Measurements from ENCODE around the gene TNPO1.
"Not testable (repeated sequence)": the region's sequence is repeated elsewhere in the genome, so short reads cannot be mapped to it uniquely, and the experiment has no call there.

TNPO1 gene

GRCh38 chr5:72816284-72817075, at the start of gene TNPO1:
Gene TNPO1, plus strand, starts transcription at chr5:72816661. Its CDS starts 77 bp downstream, at chr5:72816738.
- peak; percentile 90 for DNase-seq (ENCODE audit: low spot score)

GRCh38 chr5:72767289-72768010, 49.0 kb upstream of the TNPO1 start:
- peak; percentile 23 for DNase-seq (ENCODE audit: low spot score)

- no peak for DNase-seq (ENCODE audit: low spot score)
Measured at GRCh38 chr5:72770266-72770665, 46.2 kb upstream of the TNPO1 start.

GRCh38 chr5:72776684-72777083, 39.8 kb upstream of the TNPO1 start:
- no peak for DNase-seq (ENCODE audit: low spot score)

GRCh38 chr5:72779520-72779919, 36.9 kb upstream of the TNPO1 start:
- DNase-seq (ENCODE audit: low spot score), result no peak

- DNase-seq (ENCODE audit: low spot score), result no peak
Measured at GRCh38 chr5:72783354-72783753, 33.1 kb upstream of the TNPO1 start.

- DNase-seq (ENCODE audit: low spot score), result no peak
Measured at GRCh38 chr5:72784129-72784528, 32.3 kb upstream of the TNPO1 start.

- no peak for DNase-seq (ENCODE audit: low spot score)
Measured at GRCh38 chr5:72785801-72786200, 30.7 kb upstream of the TNPO1 start.

- DNase-seq (ENCODE audit: low spot score), result no peak
Measured at GRCh38 chr5:72786676-72787075, 29.8 kb upstream of the TNPO1 start.

GRCh38 chr5:72788866-72789505, 27.5 kb upstream of the TNPO1 start:
- DNase-seq (ENCODE audit: low spot score), result peak; percentile 21

GRCh38 chr5:72790186-72790585, 26.3 kb upstream of the TNPO1 start:
- DNase-seq (ENCODE audit: low spot score), result no peak

GRCh38 chr5:72792662-72793061, 23.8 kb upstream of the TNPO1 start:
- DNase-seq (ENCODE audit: low spot score), result not testable (repeated sequence)

GRCh38 chr5:72796001-72796400, 20.5 kb upstream of the TNPO1 start:
- DNase-seq (ENCODE audit: low spot score), result no peak

- DNase-seq (ENCODE audit: low spot score), result no peak
Measured at GRCh38 chr5:72799721-72800120, 16.7 kb upstream of the TNPO1 start.

GRCh38 chr5:72808637-72809036, 7.8 kb upstream of the TNPO1 start:
- DNase-seq (ENCODE audit: low spot score), result not testable (repeated sequence)

GRCh38 chr5:72811849-72812248, 4.6 kb upstream of the TNPO1 start:
- no peak for DNase-seq (ENCODE audit: low spot score)

- no peak for DNase-seq (ENCODE audit: low spot score)
Measured at GRCh38 chr5:72812488-72812887, 4.0 kb upstream of the TNPO1 start.

- no peak for DNase-seq (ENCODE audit: low spot score)
Measured at GRCh38 chr5:72814104-72814503, 2.4 kb upstream of the TNPO1 start.

- no peak for DNase-seq (ENCODE audit: low spot score)
Measured at GRCh38 chr5:72814864-72815263, 1.6 kb upstream of the TNPO1 start.

GRCh38 chr5:72815580-72816283, 729 bp upstream of the TNPO1 start:
- peak; percentile 19 for DNase-seq (ENCODE audit: low spot score)

- DNase-seq (ENCODE audit: low spot score), result peak; percentile 46
Measured at GRCh38 chr5:72817076-72817481, 618 bp downstream of the TNPO1 start.

GRCh38 chr5:72817671-72818266, 1.3 kb downstream of the TNPO1 start:
- no peak for DNase-seq (ENCODE audit: low spot score)

Data from SW480 (cell line).